Chondrocyte (in vitro differentiated cells): Measurements from ENCODE around the gene RORB. TPM values are rescaled to one million over a fixed set of nuclear protein-coding genes. Genes with fewer than 3 reads are reported as not detected.

Experiments used
- DNase-seq: peaks from one replicate; pipeline ENCODE4 v3.0.0; 2021; ENCODE audit warnings: mixed read lengths, low spot score
- H3K27ac Mint-ChIP-seq: one replicate; pipeline ENCODE4 v1.8.0; 2021; ENCODE audit warnings: mild to moderate bottlenecking, moderate library complexity, mixed read lengths; ENCODE audit not compliant: unreplicated experiment
- H3K27me3 Mint-ChIP-seq: 2 replicates; pipeline ENCODE4 v1.8.0; 2021; ENCODE audit warnings: low read depth, mixed read lengths
- H3K36me3 Mint-ChIP-seq: 2 replicates; pipeline ENCODE4 v1.8.0; 2021; ENCODE audit warnings: low read depth, mixed read lengths
- H3K4me1 Mint-ChIP-seq: 2 replicates; pipeline ENCODE4 v1.8.0; 2021; ENCODE audit warnings: low read depth, mild to moderate bottlenecking, mixed read lengths
- H3K4me3 Mint-ChIP-seq: one replicate; pipeline ENCODE4 v1.8.0; 2021; ENCODE audit warnings: mild to moderate bottlenecking, moderate library complexity, mixed read lengths; ENCODE audit not compliant: unreplicated experiment
- H3K9me3 Mint-ChIP-seq: 2 replicates; pipeline ENCODE4 v1.8.0; 2021; ENCODE audit warnings: low read depth, mixed read lengths
- total RNA-seq: library from RNA; stranded (reverse); gene quantifications from 3 replicates; pipeline ENCODE4 v1.2.1, GENCODE V29; 2021
- TF ChIP-seq, protein P1 (sequence below): fragments of 200-600 bp; sonication (generic); IDR thresholded peaks from 2 replicates; pipeline ENCODE4 v1.5.0; 2021; ENCODE audit warnings: antibody characterized with exemption, mild to moderate bottlenecking, moderate library complexity

RORB gene
- total RNA-seq, 1 donor from 2014 or later = not detected

DNA sequence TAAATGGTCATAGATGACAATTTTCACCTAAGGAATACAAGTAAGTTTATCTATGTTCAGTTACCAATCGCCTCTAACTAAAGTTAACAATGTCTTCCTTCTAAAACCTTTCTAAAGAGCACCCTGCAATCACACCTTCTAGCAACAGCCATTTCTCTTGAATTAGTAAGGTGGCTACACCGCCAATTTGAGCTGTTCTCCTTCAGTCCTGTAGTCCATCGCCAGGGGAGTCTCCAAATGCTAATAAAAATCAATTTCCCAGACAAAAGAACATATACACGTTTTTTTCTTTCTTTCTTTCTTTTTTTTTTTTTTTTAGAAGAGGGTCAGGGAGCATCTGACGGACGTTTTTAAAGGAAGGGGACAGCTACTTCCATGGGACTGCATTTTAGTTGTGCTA lies 729 bp upstream of the RORB start:
- peaks cover 23% of the 10 kb centered on the region for H3K4me1 Mint-ChIP-seq
- H3K36me3 Mint-ChIP-seq = peaks cover 3% of the 10 kb centered on the region
- no peaks in the 10 kb centered on the region for H3K9me3 Mint-ChIP-seq
- peaks cover 72% of the 10 kb centered on the region for H3K27me3 Mint-ChIP-seq
- H3K27ac Mint-ChIP-seq = no peak overlapping the region
- TF ChIP-seq, protein P1, sequence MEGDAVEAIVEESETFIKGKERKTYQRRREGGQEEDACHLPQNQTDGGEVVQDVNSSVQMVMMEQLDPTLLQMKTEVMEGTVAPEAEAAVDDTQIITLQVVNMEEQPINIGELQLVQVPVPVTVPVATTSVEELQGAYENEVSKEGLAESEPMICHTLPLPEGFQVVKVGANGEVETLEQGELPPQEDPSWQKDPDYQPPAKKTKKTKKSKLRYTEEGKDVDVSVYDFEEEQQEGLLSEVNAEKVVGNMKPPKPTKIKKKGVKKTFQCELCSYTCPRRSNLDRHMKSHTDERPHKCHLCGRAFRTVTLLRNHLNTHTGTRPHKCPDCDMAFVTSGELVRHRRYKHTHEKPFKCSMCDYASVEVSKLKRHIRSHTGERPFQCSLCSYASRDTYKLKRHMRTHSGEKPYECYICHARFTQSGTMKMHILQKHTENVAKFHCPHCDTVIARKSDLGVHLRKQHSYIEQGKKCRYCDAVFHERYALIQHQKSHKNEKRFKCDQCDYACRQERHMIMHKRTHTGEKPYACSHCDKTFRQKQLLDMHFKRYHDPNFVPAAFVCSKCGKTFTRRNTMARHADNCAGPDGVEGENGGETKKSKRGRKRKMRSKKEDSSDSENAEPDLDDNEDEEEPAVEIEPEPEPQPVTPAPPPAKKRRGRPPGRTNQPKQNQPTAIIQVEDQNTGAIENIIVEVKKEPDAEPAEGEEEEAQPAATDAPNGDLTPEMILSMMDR = no peak
- no peak for DNase-seq
- peak overlapping the region; percentile 84 for H3K4me3 Mint-ChIP-seq

DNA sequence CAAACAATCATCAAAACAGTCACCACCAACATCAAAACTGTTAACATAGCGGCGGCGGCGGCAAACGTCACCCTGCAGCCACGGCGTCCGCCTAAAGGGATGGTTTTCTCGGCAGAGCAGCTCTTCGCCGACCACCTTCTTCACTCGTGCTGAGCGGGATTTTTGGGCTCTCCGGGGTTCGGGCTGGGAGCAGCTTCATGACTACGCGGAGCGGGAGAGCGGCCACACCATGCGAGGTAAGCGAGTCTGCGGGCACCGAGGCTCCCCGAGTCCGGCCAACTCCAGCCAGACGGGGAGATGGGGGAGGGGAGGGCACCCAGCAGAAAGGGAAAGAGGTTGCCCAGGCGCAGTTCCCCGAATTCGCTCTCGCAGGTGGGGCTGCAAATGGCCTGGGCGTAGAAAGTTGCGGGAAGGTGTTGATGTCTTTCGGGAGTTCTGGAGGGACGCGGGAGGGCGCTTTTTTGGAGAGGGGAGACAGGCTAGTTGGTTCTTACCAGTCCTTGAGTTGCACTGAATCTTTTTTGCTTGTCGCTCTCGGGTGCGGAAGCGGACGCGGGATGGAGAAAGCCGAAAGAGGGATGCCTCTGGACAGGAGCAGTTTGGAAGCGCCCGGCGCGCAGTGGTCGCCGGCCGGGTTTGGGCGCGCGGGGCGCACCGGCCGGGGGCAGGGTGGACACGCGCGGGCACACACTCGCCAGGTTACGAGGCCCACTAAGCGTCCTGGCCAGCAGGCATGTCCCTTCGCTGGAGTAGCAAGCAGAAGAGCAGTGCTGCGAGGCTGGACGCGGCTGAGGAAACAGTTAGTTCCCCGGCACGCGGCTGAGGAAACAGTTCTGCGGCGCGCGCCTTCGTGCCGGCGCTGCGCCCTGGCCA lies 849 bp downstream of the RORB start:
- Mint-ChIP-seq H3K27me3 (peaks cover 61% of the 10 kb centered on the region), H3K4me3 (peak overlapping the region; percentile 84), H3K36me3 (peaks cover 3% of the 10 kb centered on the region), H3K9me3 (no peaks in the 10 kb centered on the region), H3K27ac (no peak overlapping the region), H3K4me1 (peaks cover 23% of the 10 kb centered on the region)
- TF ChIP-seq, protein P1 = no peak
- peak; percentile 83 for DNase-seq

DNA sequence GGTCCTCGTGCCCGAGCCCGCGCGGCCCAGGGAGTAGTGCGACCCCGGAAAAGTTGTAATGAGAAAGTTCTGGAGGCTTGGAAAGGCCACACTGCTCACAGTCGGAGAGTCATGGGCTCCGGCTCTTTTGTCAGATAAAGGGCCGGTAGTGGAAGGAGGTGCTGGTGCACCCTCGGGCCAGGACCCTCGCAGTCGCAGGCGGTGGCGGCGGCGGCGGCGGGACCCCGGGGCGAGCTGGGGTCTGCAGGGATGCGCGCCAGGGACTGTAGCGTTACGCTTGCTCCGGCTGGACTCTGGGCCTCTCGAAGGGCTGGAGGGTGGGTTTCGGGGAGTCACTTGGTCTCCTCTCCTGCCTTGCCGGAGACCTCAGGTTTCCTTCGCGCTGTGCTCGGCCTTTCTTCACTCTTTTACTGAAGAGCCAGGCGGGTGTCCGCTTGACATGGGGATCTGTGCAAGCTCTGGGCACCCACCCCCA lies 1.5 kb downstream of the RORB start:
- Mint-ChIP-seq H3K27ac (no peak overlapping the region), H3K36me3 (peaks cover 3% of the 10 kb centered on the region)
- TF ChIP-seq, protein P1 = no peak

DNA sequence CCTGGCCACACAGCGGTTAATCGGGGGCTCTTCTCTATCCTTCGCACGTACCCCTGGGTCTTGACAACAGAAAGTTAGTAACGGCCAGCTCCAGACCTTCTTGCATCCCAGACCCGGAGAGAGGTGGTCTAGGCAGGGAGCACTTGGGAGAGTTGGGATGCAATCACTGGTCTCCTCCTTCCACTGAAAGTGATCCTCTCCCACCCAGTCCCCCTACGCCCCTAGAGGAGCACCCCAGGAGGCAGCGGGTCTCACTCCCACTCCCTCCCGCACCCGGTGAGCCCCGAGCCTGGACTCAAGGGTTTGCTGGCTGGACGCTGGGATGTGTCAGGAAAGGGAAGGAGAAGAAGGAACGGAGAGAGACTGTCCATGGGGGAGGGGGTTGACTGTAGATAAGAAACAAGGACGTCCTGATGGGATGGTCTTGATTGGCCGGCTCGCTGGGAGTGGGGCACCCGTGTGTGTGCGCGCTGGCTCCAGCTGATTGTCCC lies 2.0 kb downstream of the RORB start:
- H3K9me3 Mint-ChIP-seq = no peaks in the 10 kb centered on the region
- DNase-seq = peak; percentile 59
- TF ChIP-seq, protein P1 = no peak
- H3K4me1 Mint-ChIP-seq = peaks cover 23% of the 10 kb centered on the region
- H3K27me3 Mint-ChIP-seq = peaks cover 65% of the 10 kb centered on the region
- no peak overlapping the region for H3K27ac Mint-ChIP-seq
- peak overlapping the region; percentile 41 for H3K4me3 Mint-ChIP-seq
- H3K36me3 Mint-ChIP-seq = peaks cover 3% of the 10 kb centered on the region

More for the DNA sequence above, 1.5 kb downstream of the RORB start:
- H3K4me1 Mint-ChIP-seq = peaks cover 23% of the 10 kb centered on the region
- H3K27me3 Mint-ChIP-seq = peaks cover 65% of the 10 kb centered on the region
- H3K9me3 Mint-ChIP-seq = no peaks in the 10 kb centered on the region
- H3K4me3 Mint-ChIP-seq = peak overlapping the region; percentile 61
- DNase-seq = peak; percentile 81

DNA sequence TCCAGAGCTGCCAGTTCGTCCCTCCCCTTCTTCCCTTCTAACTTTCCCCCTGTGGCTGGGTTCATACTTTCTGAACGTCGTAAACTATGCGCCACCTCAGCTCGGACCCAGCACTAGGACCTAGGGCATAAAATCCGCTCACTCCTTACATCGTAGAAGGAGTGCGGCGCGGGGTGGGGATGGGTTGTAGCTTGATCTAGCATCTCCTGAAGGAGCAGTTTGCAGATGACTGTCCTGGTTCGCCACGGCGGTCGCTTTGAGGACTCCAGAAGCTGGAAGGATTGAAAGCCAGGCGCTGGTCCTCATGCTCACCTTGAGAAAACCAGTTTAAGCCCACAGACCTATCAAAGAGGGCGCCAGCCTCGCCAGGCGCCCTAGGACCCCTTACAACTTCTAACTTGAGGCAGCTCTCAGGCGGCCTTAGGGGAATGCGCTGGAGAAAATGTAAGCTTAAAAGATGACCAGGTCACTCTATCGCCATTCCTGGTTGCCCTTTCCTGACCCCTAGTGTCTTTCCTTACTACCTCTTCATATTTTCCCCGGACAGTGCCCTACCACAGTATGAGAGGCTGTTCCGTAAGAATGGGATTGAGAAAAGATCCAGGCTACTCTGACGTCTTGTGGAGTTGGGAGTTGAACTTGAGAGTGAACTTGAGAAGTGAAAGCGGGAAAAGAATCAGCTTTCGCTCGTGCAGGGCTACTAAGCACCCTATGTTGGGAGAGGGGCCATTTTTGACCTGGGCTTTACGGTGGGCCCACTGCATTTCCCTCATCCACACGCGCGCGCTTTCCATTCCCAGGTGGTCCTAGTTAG lies 2.8 kb downstream of the RORB start:
- DNase-seq = peak; percentile 85
- H3K4me3 Mint-ChIP-seq = no peak overlapping the region
- H3K9me3 Mint-ChIP-seq = no peaks in the 10 kb centered on the region
- H3K4me1 Mint-ChIP-seq = peaks cover 23% of the 10 kb centered on the region
- H3K27me3 Mint-ChIP-seq = peaks cover 61% of the 10 kb centered on the region
- H3K36me3 Mint-ChIP-seq = peaks cover 3% of the 10 kb centered on the region
- TF ChIP-seq, protein P1 = no peak
- H3K27ac Mint-ChIP-seq = no peak overlapping the region
